ENCODE measurements around the gene ECHS1. TPM values are rescaled to one million over a fixed set of nuclear protein-coding genes. Genes with fewer than 3 reads are reported as not detected.
"Not testable (repeated sequence)": the region's sequence is repeated elsewhere in the genome, so short reads cannot be mapped to it uniquely, and the experiment has no call there.

The ECHS1 gene
- total RNA-seq, 1 donor from 2014 or later = 130 TPM

DNA sequence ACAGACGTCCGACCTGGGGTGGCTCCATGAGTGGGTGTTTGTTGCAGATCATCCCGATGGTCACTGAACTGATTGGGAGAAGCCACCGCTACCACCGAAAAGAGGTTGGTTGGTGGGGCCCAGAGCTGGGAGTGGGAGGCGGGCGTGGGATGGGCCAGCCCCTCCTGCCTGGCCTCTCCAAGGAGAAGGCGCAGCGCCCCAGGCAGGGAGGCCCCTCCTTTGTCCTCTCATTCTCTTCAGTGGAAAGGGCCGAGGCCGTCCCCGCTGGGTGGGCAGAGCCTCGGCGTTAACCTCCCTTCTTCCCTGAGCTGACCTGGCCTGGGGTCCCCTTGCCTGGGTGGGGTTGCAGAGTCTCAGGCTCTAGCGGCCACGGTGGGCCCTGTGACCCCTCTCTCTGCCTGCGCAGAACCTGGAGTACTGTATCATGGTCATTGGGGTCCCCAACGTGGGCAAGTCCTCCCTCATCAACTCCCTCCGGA lies 26.0 kb upstream of the ECHS1 start:
- no peak for DNase-seq (ENCODE audit: low spot score)

DNA sequence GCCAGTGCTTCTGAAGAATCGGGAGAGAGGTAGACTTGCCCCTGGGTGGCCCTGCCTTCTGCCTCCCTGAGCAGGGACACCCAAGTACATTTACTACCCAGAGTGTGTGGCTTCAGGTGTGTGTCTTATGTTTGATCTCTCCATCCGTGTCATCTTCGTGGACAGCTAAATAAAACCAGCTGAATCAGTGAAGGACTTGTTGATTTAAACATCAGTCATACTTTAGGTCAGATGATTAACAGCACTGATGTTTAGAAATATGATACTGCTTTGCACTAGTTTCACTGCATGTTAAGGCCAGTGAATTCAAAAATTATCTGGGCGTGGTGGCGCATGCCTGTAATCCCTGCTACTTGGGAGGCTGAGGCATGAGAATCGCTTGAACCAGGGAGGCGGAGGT lies 24.8 kb upstream of the ECHS1 start:
- DNase-seq (ENCODE audit: low spot score) = no peak

DNA sequence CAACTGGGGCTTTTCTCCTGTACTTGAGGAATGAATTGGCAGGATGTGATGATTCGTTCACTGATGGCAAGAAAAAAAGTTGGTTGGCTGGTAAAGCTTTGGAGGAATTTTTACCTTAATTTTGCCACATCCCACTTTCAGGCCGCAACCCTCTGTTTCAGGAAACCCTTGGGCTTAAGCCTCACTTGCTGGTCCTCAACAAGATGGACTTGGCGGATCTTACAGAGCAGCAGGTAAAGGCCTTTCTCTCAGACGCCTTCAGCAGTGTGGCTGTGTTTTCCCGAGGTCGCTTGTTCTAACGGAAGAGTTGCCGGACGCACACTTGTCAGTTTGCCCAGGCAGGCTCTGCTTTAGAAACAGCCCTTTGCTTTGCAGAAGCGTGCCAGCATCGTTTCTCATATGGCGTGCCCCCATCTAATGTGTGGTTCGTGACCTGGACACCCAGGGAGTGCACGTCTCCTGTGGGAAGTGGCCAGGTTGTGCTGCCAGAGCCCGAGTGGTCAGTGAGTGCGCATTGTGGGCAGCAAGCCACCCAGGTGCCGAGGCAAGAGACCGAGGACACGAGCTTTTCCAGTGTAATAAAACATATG lies 23.0 kb upstream of the ECHS1 start:
- no peak for DNase-seq (ENCODE audit: low spot score)

DNA sequence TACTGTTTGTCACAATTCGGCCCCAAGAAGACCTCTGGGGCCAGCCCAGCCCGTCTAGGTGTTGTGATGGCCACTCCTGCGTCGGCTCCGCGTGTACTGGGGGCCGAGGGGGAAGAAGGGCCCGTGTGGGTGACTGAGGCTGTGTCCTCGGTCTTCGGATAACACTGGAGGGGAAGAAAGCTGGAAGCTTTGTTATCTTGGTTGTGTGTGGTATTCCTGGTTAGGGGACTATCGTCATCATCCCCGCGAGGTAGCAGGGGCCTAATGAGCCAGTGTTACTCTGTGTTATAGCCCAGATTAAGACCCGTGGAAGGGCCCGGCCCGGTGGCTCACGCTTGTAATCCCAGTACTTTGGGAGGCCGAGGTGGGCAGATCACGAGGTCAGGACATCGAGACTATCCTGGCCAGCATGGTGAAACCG lies 21.7 kb upstream of the ECHS1 start:
- DNase-seq (ENCODE audit: low spot score) = no peak

- DNase-seq (ENCODE audit: low spot score) = peak; percentile 94
These were observed 21.0 kb upstream of the ECHS1 start, which contains the start of gene MTG1 for GRCh38 chr10:133394064-133394663. MTG1 (plus strand) TSS chr10:133394157; CDS start chr10:133394221, 64 bp downstream.

GRCh38 chr10:133393401-133394063 lies 20.4 kb upstream of the ECHS1 start:
- no peak for DNase-seq (ENCODE audit: low spot score)

DNA sequence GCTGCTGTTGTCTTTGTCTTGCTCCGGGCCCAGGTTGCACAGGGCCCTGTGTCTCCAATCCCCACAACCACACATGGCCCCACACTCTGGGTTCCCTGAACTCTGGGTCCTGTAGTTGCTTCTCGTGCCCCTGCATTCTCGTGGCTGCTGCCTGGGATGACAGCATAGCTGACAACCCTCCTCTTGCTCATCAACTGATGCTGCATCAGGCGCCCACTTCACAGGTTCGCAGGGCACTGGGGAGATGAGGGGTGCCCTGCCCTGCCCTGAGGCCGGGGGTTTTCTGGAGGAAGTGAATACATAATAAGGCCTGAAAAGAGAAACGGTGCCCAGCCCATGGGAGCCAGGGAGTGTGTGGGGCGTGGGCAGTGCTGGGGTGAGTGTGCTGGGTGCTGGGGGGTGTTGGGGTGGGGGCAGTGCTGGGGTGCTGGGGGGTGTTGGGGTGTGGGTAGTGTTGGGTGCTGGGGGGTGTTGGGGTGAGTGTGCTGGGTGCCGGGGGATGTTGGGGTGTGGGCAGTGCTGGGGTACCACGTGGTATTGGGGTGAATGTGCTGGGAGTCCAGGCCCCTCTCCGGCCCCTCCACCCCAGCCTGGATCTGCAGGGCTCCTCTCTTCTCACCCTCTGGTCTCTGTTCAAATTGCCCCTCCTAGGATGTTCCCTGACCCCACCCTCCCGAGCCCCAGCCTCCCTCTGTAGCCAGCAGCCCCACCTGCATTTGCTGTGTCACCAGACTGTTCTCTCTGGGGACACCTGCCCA lies 18.8 kb upstream of the ECHS1 start:
- DNase-seq (ENCODE audit: low spot score) = no peak

DNA sequence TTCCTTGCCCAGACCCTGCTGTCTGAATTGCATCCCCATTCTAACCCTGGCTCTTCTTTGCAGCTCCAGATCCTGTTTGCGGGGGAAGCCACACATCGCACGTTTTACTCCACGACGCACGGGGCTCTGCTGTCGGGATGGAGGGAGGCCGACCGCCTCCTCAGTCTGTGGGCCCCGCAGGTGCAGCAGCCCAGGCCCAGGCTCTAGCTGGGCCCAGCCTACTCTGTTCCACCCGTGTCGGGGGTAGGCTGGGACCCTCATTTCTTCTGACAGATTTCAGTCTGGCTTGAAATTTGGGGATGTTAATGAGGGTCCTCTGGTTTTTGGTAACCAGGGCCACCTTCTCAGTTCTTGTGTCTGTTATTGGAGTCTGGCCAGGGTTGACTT lies 18.1 kb upstream of the ECHS1 start:
- no peak for DNase-seq (ENCODE audit: low spot score)

DNA sequence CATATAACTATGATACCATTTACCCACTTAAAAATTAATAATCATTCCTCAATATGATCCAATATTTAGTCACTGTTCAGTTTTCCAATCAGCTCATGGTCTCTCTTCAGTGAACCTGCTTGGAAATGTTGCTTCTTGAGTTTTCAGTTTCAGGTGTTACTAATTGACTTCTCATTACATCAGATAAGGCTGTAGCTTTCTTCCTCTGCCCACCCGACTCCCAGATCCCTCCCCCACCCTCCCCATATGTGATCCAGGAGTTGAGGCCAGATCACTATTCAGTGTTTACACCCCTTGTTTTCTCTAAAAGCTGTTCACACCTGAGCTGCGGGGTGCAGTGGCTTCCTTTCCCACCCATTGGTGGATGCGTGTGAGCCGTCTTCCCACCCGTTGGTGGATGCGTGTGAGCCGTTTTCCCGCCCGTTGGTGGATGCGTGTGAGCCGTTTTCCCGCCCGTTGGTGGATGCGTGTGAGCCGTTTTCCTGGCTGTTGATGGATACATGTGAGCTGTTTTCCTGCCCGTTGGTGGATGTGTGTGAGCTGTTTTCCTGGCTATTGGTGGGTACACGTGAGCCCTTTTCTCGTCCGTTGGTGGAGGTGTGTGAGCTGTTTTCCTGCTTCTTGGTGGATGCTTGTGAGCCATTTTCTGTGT lies 17.6 kb upstream of the ECHS1 start:
- DNase-seq (ENCODE audit: low spot score) = no peak

- DNase-seq (ENCODE audit: low spot score) = no peak
These were observed 16.0 kb upstream of the ECHS1 start for GRCh38 chr10:133388973-133389818.

DNA sequence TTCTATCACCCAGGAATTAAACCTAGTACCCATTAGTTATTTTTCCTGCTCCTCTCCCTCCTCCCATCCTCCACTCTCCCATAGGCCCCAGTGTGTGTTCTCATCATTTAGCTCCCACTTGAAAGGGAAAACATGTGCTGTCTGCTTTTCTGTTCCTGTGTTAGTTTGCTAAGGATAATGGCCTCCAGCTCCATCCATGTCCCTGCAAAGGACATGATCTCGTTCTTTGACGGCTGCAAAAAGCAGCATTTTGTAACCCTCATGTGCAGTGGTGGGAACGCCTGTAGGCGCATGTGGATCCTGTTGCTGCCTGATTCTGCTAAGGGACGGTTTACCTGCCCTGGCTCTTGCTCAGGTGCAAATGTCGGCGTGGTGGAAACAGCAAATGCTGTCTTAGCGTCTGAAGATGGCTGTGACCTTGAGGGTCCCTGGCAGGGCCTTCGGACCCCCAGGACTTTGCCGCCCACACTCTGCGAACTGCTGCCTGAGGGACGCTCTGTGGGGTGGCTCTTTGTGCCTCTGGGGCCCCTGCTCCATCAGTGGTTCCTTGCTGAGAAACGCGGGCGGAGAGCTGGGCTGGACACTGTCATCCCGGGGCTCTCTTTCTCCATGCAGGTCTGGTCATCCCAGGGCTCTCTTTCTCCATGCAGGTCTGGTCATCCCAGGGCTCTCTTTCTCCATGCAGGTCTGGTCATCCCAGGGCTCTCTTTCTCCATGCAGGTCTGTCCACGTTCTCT lies 15.2 kb upstream of the ECHS1 start:
- DNase-seq (ENCODE audit: low spot score) = no peak

DNA sequence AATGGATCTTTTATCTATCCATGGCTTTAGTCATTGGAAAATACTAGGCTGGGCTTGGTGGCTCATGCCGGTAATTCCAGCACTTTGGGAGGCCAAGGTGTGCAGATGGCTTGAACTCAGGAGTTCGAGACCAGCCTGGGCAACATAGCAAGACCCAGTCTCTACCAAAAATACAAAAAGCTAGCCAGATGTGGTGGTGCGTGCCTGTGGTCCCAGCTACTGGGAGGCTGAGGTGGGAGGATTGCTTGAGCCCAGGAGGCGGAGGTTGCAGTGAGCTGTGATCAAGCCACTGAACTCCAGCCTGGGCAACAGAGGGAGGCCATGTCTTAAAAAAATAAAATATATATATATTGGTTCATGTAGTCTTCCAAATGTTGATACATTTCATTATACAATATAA lies 13.8 kb upstream of the ECHS1 start:
- DNase-seq (ENCODE audit: low spot score) = not testable (repeated sequence)

GRCh38 chr10:133385214-133385613 lies 12.1 kb upstream of the ECHS1 start:
- DNase-seq (ENCODE audit: low spot score) = no peak

- DNase-seq (ENCODE audit: low spot score) = no peak
These were observed 10.9 kb upstream of the ECHS1 start for GRCh38 chr10:133384071-133384470.

- DNase-seq (ENCODE audit: low spot score) = no peak
These were observed 10.4 kb upstream of the ECHS1 start for GRCh38 chr10:133383551-133383950.

GRCh38 chr10:133381036-133381435 lies 7.9 kb upstream of the ECHS1 start:
- peak; percentile 41 for DNase-seq (ENCODE audit: low spot score)

DNA sequence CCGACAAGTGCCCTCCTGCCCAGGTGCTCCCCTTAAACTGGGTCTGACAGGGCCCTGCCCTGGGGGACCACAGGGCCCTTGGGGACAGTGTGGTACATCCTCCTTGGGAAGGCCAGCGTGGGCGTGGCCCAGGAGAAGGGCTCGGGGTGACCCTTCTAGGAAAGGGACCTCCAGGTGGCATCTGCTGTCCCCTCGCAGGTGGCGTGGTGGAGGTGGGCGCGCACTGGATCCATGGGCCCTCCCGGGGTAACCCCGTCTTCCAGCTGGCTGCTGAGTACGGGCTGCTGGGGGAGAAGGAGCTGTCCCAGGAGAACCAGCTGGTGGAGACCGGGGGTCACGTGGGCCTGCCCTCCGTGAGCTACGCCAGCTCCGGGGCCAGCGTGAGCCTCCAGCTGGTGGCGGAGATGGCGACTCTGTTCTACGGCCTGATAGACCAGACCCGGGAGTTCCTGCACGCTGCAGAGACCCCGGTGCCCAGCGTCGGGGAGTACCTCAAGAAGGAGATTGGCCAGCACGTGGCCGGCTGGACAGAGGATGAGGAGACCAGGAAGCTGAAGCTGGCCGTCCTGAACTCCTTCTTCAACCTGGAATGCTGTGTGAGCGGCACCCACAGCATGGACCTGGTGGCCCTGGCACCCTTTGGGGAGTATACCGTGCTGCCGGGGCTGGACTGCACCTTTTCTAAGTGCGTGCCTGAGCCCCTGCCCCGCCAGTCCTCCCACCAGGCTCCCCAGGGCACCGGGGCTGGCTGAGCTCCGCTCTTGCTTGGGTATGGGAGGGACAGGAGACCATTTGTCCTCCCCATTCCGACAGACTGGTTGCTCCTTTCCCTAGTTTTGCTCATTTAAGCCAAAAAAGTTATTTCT lies 6.9 kb upstream of the ECHS1 start:
- peak; percentile 62 for DNase-seq (ENCODE audit: low spot score)

DNA sequence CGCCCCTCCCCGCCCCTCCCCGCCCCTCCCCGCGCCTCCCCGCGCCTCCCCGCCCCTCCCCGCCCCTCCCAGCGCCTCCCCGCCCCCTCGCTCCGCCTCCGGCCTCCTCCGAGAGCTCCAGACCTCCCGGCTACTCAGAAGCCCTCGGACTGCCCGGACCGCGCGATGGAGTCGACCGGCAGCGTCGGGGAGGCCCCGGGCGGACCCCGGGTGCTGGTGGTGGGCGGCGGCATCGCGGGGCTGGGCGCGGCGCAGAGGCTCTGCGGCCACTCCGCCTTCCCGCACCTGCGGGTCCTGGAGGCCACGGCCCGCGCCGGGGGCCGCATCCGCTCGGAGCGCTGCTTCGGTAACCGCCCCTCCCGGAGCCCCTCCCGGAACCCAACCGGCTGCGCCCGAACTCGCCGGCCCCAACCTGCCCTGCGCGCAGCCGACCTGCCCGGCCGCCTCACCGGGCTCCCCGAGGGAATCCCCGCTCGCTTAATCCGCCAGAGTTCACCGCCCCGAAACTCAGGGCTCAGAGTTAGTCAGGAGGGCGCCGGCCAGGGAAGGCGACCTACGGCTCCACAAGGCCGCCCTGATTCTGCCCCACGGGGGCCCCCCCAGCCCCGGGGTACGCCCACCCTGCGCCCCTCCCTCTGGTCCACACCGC lies 6.1 kb upstream of the ECHS1 start, which contains the start of gene PAOX:
PAOX (plus strand) TSS at position 111 of the 649 bp plus-strand sequence; CDS start at position 166, 55 bp downstream.
- peak; percentile 75 for DNase-seq (ENCODE audit: low spot score)

Measured in ureter (tissue), 1 donor.